ENCODE measurements around the gene TMEM91. TPM values are rescaled to one million over a fixed set of nuclear protein-coding genes. Genes with fewer than 3 reads are reported as not detected.

Gene TMEM91
- total and polyA plus RNA-seq, 2 of the 13 experiments (the other 11 are each of a cell fraction or from before 2014, with no cell fraction given), result 6.3 to 10.3 TPM

DNA sequence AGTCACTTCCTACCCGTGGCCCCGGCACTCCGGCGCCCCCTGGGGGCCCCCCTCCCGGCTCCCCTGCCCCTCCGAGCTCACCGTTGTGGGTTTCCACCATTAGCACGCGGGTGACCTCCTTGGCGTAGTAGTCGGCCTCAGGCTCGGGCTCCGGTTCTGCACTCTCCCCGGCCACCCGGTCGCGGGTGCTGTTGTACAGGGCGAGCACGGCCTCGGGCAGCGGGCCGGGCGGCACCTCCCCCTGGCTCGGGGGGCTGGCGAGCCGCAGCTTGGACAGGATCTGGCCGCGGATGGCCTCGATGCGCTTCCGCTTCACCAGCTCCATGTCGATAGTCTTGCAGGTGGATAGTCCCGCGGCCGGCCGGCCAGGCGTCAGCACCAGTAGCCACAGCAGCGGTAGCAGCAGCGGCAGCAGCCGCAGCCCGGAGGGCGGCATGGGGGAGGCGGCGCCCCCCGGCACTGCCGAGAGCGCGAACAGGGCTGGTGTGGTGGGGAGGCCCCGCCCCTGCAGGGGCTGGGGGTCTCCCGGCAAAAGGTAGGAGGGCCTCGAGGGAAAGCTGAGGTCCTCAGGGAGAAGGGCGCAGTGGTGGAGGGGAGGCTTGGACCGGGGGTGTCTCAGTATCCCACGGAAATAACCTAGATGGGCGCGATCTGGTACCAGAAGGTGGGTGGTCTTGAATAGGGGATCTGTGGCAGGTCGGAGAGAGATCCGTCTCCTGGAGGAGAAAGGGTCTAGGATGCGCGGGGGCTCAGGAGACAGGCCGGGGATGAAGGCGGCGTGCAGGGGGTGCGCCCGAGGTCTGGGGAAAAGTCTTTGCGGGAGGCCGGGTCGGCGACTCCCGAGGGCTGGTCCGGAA is 23.5 kb upstream of the TMEM91 start (continued):
- no peak for TF ChIP-seq FOSL1 (CRISPR knock-in tag; IDR thresholded peaks at IDR 0.05; ENCODE audit: borderline replicate concordance)
- no peak for TF ChIP-seq CEBPB (IDR thresholded peaks at IDR 0.05; ENCODE audit: borderline replicate concordance, low read depth, low read length)
- TF ChIP-seq ZNF772 (CRISPR knock-in tag; IDR thresholded peaks at IDR 0.05), result 0 out of 2 replicates have a peak, but pooled peaks have one; percentile 2
- no peak; the same call in 1 of the 2 replicates for TF ChIP-seq MED1 (CRISPR knock-in tag; IDR thresholded peaks at IDR 0.05)
- TF ChIP-seq JDP2 (CRISPR knock-in tag; IDR thresholded peaks at IDR 0.05; ENCODE audit: borderline replicate concordance), result no peak
- TF ChIP-seq PLRG1 (conservative IDR thresholded peaks at IDR 0.05), result no peak
- TF ChIP-seq ZNF776 (CRISPR knock-in tag; IDR thresholded peaks at IDR 0.05), result no peak
- TF ChIP-seq MBNL3 (CRISPR knock-in tag; conservative IDR thresholded peaks at IDR 0.05), result no peak
- no peak for TF ChIP-seq NAIF1 (CRISPR knock-in tag; IDR thresholded peaks at IDR 0.05; ENCODE audit: borderline replicate concordance)
- TF ChIP-seq, protein P1, sequence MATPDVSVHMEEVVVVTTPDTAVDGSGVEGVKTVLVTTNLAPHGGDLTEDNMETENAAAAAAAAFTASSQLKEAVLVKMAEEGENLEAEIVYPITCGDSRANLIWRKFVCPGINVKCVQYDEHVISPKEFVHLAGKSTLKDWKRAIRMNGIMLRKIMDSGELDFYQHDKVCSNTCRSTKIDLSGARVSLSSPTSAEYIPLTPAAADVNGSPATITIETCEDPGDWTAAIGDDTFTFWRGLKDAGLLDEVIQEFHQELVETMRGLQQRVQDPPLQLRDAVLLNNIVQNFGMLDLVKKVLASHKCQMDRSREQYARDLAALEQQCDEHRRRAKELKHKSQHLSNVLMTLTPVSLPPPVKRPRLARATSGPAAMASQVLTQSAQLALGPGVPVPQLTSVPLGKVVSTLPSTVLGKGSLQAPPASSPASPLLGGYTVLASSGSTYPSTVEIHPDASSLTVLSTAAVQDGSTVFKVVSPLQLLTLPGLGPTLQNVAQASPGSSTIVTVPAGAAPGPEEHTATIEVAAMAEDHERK (CRISPR knock-in tag; IDR thresholded peaks at IDR 0.05; ENCODE audit: low read depth), result no peak
- TF ChIP-seq MAF1 (CRISPR knock-in tag; IDR thresholded peaks at IDR 0.05; ENCODE audit: borderline replicate concordance), result peak; percentile 87; the same call in 1 of the 2 replicates
- peak; percentile 66 for TF ChIP-seq ZFY (CRISPR knock-in tag; IDR thresholded peaks at IDR 0.05)
- TF ChIP-seq, protein P2, sequence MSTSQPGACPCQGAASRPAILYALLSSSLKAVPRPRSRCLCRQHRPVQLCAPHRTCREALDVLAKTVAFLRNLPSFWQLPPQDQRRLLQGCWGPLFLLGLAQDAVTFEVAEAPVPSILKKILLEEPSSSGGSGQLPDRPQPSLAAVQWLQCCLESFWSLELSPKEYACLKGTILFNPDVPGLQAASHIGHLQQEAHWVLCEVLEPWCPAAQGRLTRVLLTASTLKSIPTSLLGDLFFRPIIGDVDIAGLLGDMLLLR (CRISPR knock-in tag; IDR thresholded peaks at IDR 0.05), result no peak
- TF ChIP-seq, protein P3, sequence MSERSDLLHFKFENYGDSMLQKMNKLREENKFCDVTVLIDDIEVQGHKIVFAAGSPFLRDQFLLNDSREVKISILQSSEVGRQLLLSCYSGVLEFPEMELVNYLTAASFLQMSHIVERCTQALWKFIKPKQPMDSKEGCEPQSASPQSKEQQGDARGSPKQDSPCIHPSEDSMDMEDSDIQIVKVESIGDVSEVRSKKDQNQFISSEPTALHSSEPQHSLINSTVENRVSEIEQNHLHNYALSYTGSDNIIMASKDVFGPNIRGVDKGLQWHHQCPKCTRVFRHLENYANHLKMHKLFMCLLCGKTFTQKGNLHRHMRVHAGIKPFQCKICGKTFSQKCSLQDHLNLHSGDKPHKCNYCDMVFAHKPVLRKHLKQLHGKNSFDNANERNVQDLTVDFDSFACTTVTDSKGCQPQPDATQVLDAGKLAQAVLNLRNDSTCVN (CRISPR knock-in tag; IDR thresholded peaks at IDR 0.05; ENCODE audit: borderline replicate concordance), result 0 out of 2 replicates have a peak, but pooled peaks have one; percentile 46
- TF ChIP-seq SP140L (CRISPR knock-in tag; IDR thresholded peaks at IDR 0.05; ENCODE audit: borderline replicate concordance), result no peak
- TF ChIP-seq RELA (CRISPR knock-in tag; IDR thresholded peaks at IDR 0.05), result no peak
- TF ChIP-seq THYN1 (CRISPR knock-in tag; IDR thresholded peaks at IDR 0.05; ENCODE audit: borderline replicate concordance, low read depth), result no peak
- TF ChIP-seq ZNF263 (CRISPR knock-in tag; IDR thresholded peaks at IDR 0.05), result peak; percentile 66; the same call in 1 of the 2 replicates
- TF ChIP-seq PHF8 (CRISPR knock-in tag; IDR thresholded peaks at IDR 0.05), result peak; percentile 56
- TF ChIP-seq ZNF703 (CRISPR knock-in tag; IDR thresholded peaks at IDR 0.05; ENCODE audit: borderline replicate concordance), result no peak
- no peak for TF ChIP-seq FOXM1 (CRISPR knock-in tag; IDR thresholded peaks at IDR 0.05)
- TF ChIP-seq, protein P4, sequence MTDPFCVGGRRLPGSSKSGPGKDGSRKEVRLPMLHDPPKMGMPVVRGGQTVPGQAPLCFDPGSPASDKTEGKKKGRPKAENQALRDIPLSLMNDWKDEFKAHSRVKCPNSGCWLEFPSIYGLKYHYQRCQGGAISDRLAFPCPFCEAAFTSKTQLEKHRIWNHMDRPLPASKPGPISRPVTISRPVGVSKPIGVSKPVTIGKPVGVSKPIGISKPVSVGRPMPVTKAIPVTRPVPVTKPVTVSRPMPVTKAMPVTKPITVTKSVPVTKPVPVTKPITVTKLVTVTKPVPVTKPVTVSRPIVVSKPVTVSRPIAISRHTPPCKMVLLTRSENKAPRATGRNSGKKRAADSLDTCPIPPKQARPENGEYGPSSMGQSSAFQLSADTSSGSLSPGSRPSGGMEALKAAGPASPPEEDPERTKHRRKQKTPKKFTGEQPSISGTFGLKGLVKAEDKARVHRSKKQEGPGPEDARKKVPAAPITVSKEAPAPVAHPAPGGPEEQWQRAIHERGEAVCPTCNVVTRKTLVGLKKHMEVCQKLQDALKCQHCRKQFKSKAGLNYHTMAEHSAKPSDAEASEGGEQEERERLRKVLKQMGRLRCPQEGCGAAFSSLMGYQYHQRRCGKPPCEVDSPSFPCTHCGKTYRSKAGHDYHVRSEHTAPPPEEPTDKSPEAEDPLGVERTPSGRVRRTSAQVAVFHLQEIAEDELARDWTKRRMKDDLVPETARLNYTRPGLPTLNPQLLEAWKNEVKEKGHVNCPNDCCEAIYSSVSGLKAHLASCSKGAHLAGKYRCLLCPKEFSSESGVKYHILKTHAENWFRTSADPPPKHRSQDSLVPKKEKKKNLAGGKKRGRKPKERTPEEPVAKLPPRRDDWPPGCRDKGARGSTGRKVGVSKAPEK (CRISPR knock-in tag; IDR thresholded peaks at IDR 0.05; ENCODE audit: borderline replicate concordance), result peak; percentile 67; the same call in 1 of the 2 replicates
- no peak for TF ChIP-seq BRD4 (CRISPR knock-in tag; IDR thresholded peaks at IDR 0.05)
- TF ChIP-seq RBM22 (optimal IDR thresholded peaks at IDR 0.05; ENCODE audit: low read length), result no peak
- TF ChIP-seq ZSCAN25 (CRISPR knock-in tag; IDR thresholded peaks at IDR 0.05), result no peak

Measured in HepG2 (cell line).